GM19023 (cell line): ENCODE results near the gene TRRAP.

Experiments used
- ATAC-seq: cut with Tn5 transposase; IDR thresholded peaks from one replicate; pipeline ENCODE4 v1.9.1; 2021; ENCODE audit warnings: mild to moderate bottlenecking, moderate library complexity; ENCODE audit not compliant: unreplicated experiment

Gene TRRAP

GRCh38 chr7:99002148-99002826, 124.0 kb downstream of the TRRAP start:
- no peak for ATAC-seq

- ATAC-seq: no peak
Measured at GRCh38 chr7:99002827-99003212, 124.5 kb downstream of the TRRAP start.

DNA sequence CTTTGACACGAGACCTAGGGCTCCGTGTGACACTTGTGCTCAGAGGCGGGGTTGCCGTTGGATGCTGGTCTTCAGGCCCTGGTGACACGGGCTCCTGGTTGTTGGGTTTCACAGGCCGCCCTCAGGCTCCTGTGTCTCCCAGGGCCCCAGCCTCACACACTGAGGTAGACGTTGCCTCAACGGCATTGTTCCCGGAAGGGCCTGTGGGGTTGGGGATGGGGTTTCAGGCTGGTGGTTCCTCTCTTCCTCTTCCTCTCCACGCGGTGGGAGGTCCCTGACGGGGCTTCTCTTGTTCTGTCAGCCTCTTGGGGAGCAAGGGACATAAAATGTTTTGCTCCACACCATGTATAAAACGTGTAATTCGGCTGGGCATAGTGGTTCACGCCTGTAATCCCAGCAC, 125.1 kb downstream of the TRRAP start:
- ATAC-seq: no peak

GRCh38 chr7:99004216-99004615, 125.9 kb downstream of the TRRAP start:
- ATAC-seq: no peak

GRCh38 chr7:99004781-99005500, 126.6 kb downstream of the TRRAP start:
- no peak for ATAC-seq

DNA sequence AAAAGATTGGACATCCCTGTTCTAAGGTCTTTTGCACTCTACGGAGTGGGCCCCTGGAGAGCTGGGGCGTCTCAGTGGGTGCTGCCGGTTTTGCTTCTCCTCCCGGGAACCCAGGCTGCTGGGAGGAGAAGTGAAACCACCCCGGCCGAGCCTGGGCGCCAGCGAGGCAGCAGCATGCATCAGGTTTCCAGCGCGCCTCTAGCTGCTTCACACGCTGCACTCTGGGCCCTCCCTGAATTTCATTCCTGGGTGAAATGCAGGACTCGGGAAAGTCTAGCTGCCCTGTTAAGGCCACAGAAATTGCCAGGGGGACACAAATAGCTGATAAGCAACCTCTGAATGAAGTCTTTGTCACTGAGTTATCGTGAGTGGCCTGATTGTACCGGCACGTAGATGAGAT, 127.4 kb downstream of the TRRAP start:
- ATAC-seq: no peak

DNA sequence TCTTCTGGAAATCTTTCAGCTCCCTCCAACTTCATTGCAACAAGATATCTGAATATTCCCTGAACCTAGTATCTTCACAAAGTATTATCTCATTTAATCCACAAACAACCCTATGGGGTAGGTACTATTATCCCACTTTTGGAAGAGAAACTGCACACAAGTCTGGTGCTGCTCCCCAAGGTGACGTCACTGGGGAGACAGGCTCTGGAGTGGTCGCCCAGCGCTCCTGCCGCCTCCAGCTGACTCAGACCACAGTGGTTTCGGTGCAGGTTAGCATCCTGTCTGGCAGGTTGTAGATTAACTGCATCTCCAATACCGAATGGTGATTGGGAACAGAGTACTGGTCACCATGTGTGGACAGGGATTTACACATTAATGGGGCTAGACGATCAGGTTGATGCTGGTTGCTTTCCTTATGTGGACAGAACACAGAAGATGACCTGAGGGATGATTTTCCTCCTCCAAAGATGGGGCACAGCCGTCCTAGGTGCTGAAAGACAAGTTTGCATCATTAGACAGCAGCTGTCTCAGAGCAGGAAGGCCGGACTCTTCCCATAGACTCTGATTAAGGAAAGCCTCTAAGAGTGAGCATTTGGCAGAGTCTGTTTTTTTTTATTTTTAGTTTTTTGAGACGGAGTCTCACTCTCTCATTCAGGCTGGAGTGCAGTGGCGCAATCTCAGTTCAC, 128.6 kb downstream of the TRRAP start:
- no peak for ATAC-seq

- no peak for ATAC-seq
Measured at GRCh38 chr7:99008181-99008631, 129.9 kb downstream of the TRRAP start.

GRCh38 chr7:99008921-99009530, 130.7 kb downstream of the TRRAP start:
- ATAC-seq: no peak

DNA sequence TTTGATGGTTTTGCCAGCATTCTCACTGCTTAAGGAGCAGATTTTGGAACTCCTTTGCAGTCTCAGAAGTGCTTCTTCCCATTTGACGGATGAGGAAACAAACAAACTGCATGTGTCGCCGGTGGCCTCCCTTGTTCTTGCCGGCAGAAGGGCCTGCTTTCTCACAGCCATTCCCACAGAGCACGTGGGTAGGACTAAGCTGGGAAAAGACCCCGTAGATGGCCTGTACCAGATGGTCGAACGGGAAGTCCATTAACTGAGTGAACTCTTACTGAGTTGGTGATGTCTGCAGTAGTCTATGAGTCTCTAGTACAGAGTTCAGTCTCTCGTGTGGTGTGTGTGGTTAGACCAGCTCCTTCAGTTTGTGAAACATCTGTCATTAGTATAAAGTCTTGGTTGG, 131.9 kb downstream of the TRRAP start:
- no peak for ATAC-seq

GRCh38 chr7:99011341-99011705, 133.0 kb downstream of the TRRAP start:
- no peak for ATAC-seq

DNA sequence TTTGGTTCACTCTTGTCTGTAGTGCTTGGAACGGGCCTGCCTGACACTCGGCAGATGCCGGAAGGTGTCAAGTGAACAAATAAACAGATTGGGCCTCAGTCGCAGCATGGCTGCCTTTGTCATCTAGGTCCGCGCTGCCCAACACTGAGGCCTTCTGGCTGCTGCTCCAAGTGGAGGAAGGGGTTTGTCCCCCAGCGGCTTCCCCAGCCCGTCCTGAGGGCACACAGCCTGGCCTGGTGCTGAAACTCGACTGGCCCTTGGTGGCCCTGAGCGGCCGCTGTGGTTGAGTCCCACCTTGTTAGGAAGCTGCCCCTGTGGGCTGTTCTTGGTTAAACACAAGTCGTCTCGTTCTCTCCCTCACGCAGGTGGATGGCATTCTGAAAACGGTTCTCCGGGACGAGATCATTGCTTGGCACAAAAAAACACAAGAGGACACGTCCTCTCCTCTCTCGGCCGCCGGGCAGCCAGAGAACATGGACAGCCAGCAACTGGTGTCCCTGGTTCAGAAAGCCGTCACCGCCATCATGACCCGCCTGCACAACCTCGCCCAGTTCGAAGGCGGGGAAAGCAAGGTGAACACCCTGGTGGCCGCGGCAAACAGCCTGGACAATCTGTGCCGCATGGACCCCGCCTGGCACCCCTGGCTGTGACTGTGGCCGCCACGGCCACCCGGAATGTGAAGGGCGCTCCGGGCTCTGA, 133.5 kb downstream of the TRRAP start:
- ATAC-seq: no peak

- ATAC-seq: no peak
Measured at GRCh38 chr7:99012722-99013121, 134.4 kb downstream of the TRRAP start.

DNA sequence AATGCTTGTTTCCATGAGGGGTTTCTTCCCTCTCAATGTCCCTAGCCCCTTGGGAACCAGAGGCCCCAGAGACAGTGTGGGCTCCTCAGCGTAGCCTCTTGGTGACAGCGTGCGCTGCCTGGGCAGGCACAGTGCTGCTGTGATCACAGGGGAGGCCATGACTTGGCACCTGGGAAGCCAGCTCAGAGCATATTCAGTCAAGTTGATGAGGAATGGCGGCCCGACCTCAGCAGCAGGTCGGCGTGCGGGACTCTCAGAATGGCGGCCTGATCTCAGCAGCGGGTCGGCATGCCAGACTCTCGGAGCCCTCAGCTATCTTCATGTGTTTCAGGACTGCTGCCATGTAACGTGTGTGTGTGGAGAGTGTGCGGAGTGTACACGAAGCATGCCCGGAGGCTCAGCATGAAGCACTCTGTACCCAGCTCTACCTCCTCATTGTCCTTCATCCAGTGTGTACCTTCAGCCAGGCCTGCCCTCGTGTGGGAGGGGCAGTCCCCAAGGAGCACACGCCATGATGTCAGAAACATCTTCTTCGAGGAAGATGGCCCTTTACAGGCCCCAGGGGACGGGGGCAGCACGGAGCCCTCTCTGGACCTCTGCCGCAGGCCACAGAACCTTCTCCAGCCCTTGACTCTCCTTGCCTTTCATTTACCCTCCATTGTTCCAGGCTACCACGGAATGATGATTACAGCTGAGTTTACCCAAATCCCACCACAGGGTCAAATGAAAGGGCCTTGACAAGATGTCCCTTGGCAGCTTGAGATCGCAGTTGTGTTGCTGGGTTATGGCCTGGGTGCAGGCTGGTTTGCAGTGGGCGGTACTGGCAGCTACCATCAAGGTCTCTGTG, 135.2 kb downstream of the TRRAP start:
- no peak for ATAC-seq

DNA sequence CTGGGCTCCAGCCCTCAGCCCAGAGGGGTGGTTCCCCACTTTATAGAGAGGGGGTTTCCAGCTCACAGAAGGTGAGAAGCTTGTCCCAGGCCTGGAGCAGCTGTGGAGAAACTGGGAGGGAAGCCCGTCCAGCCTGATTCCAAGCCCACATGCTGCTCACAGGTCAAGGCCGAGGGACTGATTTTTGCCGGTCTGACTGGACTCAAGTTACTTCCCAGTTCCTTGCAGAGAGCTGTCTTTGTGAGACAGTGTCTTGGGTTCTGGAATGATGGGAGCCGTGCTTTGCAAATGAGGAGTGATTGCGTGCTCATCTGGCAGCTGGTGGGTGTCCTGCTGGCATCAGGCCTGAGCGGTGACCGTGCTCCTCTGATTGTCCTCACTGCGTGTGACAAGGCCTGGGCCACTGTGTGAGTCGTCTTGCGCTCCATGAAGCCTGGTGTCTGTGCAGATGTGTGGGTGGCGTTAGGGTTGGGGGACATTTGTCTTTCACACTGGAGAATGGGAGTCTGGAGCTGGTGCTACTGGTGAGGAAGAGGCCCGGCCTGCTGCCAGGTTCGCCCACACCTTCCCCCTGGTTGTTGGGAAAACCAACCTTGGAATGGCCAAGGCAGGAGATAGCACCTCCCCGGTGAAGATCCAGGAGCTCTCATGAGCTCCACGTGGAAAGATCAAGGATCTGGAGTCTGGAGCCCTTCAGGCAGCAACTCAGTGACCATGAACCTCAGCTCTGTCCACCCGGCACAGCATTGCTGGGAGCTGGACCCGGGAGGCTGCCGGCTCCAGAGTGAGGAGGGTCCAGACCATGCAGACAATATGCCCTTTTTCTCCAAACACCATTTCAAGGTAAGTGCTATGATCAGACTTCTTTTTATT, 136.0 kb downstream of the TRRAP start:
- ATAC-seq: no peak

GRCh38 chr7:99016196-99016595, 137.9 kb downstream of the TRRAP start:
- ATAC-seq: no peak

GRCh38 chr7:99019523-99020412, 141.4 kb downstream of the TRRAP start:
- ATAC-seq: no peak

GRCh38 chr7:99020413-99020715, 142.0 kb downstream of the TRRAP start:
- no peak for ATAC-seq
